Activated CD8-positive, alpha-beta memory T cell treated with anti-CD3 and anti-CD28 coated beads for 1 hour (primary cell): Measurements from ENCODE around the gene FAM13A.
"Not testable (repeated sequence)": the region's sequence is repeated elsewhere in the genome, so short reads cannot be mapped to it uniquely, and the experiment has no call there.

Experiments used
- DNase-seq, 2 donors: peaks; one replicate each; pipeline ENCODE4 v3.0.0-alpha.2; 2020; ENCODE audit warnings: low read depth in 1 of 2; ENCODE audit errors: extremely low read depth in 1 of 2

Gene FAM13A

GRCh38 chr4:88964450-88964849, 92.5 kb downstream of the FAM13A start:
- no peak for DNase-seq

GRCh38 chr4:88963817-88964216, 93.2 kb downstream of the FAM13A start:
- no peak for DNase-seq

- DNase-seq = no peak
Measured at GRCh38 chr4:88962396-88962795, 94.6 kb downstream of the FAM13A start.

GRCh38 chr4:88960576-88960975, 96.4 kb downstream of the FAM13A start:
- no peak for DNase-seq

GRCh38 chr4:88958080-88958479, 98.9 kb downstream of the FAM13A start:
- no peak for DNase-seq

DNA sequence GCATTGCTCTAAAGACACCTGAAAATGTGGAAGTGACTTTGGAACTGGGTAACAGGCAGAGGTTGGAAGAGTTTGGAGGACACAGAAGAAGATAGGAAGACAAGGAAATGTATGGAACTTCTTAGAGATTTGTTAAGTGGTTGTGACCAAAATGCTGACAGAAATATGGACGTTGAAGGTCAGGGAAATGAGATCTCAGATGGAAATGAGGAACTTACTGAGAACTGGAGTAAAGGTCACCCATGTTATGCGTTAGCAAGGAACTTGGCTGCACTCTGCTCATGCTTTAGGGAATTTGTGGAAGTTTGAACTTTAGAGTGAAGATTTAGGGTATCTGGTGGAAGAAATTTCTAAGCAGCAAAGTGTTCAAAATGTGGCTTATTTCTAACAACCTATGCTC, 99.4 kb downstream of the FAM13A start:
- DNase-seq = no peak

DNA sequence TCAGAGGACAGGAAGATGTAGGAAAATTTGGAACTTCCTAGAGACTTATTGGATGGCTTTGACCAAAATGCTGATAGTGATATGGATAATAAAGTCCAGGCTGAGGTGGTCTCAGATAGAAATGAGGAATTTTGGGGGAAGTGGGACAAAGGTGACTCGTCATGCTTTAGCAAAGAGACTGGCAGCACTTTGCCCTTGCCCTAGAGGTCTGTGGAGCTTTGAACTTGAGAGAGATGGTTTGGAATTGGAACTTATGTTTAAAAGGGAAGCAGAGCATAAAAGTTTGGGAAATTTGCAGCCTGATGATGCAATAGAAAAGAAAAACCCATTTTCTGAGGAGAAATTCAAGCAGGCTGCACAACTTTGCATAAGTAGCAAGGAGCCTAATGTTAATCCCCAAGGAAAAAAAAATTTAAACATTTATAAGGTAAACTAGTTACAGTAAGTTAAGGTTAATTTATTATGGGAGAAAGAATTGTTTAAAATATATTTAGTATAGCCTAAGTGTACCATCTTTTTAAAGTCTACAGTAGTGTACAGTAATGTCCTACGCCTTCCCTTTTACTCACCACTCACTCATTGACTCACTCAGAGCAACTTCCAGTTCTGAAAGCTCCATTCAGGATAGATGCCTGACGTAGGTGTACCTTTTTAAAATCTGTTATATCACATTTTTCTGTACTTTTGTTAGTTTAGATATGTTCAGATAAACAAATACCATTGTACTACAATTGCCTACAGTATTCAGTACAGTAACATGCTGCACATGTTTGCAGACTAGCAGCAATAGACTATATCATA, 101.2 kb downstream of the FAM13A start:
- no peak for DNase-seq

GRCh38 chr4:88953400-88953799, 103.6 kb downstream of the FAM13A start:
- no peak for DNase-seq

- DNase-seq = no peak
Measured at GRCh38 chr4:88952081-88952480, 104.9 kb downstream of the FAM13A start.

GRCh38 chr4:88949605-88950004, 107.4 kb downstream of the FAM13A start:
- DNase-seq = no peak

GRCh38 chr4:88940506-88940905, 116.5 kb downstream of the FAM13A start:
- no peak for DNase-seq

GRCh38 chr4:88939697-88940096, 117.3 kb downstream of the FAM13A start:
- no peak for DNase-seq

DNA sequence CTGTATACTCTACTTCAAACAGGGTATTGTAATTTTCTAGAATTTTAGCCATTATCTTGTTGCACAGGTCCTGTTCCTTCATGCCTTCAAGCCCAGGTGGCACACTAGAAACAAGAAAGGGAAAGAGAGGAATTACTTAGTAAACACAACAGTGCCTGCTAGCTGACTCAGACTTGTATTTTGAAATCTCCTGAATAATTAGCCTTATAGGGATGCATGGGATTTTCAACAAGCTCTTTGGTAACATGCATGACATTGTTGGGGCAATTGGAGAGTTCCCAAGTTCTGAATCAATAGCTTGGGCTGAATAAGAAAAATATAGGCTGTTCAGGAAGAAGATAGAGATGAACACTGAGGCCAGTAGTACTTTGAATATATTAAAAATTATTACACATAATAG, 118.8 kb downstream of the FAM13A start:
- no peak for DNase-seq

DNA sequence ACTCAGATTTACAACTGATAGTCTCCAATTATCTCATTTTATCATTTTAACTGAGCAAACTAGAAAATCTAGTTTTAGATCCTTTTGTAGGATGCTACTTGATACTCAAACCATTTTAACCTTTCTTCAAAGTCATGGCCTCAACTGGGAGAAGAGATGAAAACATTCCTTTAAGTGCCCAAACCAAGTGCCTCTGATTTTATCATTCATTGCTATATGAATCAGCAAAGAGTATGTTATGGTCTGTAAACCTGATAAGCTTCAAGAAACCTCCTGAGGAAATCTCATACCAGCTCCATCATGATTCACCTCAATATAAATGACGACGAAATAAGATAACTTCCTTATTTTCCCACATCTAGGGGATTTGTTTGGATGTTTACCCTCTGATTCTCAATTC, 119.9 kb downstream of the FAM13A start:
- no peak for DNase-seq

- DNase-seq = no peak
Measured at GRCh38 chr4:88933414-88934160, 123.4 kb downstream of the FAM13A start.

DNA sequence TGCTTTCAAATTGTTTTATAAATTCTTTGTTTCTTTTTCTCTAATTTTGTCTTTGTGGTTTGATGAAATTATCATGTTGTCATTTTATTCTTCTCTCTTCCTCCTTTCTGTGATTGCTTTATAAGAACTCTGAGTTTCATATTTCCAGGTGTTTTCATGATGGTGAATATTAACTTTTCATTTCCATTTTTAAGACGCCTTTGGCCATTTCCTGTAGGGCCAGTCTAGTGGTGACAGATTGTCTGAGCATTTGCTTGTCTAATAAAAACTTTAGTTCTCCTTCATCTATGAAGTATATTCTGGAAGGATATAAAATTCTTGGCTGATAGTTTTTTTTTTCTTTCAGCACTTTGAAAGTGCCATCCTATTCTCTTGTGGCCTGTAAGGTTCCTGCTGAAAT, 128.1 kb downstream of the FAM13A start:
- no peak for DNase-seq

GRCh38 chr4:88927420-88927819, 129.6 kb downstream of the FAM13A start:
- DNase-seq = no peak

- no peak for DNase-seq
Measured at GRCh38 chr4:88919056-88919455, 137.9 kb downstream of the FAM13A start.

- DNase-seq = not testable (repeated sequence)
Measured at GRCh38 chr4:88913181-88913580, 143.8 kb downstream of the FAM13A start.

DNA sequence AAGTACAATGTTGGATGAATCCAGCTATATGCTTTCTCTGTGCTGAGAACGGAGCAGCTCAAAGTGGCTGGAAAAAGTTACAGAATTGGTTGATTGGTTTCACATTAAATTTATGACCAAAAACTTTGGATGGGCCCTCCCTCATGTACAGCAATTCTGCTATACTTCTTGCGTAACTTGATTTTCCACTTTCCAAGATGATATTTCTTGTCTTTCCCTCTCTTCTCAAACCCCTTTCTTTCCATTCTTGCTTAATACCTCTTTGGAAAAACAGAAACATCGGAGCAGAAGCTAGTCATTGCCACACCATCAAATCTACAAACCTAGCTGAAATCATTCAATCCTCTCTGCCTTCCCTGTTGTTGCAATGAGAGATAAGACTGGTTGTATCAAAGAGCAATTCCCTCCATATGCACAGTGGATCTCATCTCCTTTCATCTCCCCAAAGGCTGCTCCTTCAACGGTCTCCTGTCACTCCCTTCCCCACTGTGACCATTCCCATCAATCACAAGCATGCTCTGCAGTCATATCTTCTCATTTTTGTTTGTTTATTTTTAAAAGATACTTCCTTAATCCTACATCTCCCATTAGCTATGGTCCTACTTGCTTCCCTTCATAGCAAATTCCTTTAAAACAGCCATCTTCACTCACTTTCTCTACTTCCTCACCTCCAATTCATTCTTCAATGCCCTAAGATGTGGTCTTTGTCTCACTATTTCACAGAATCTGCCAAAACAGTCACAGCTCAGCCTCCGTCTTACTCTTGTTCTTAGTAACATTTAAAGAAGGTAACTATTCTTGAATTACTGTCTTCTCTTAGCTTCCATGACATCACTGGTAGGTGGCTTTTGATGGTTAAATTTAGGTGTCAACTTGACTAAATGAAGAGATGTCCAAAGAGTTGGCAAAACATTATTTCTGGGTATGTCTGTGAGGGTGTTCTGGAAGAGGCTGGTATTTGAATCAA, 145.5 kb downstream of the FAM13A start:
- no peak for DNase-seq

- no peak for DNase-seq
Measured at GRCh38 chr4:88910101-88910500, 146.9 kb downstream of the FAM13A start.
